Panc1 (cell line): ENCODE measurements around the gene CCDC54.

ENCODE experiments used
- CTCF ChIP-seq: fragments of 450-650 bp; IDR thresholded peaks from 2 replicates; pipeline ENCODE4 v1.5.1; 2017; ENCODE audit warnings: mild to moderate bottlenecking
- SIN3A ChIP-seq: IDR thresholded peaks from 2 replicates; pipeline ENCODE4 v1.6.1; 2012; ENCODE audit warnings: low read depth, mild to moderate bottlenecking, low read length, moderate library complexity, borderline replicate concordance; ENCODE audit not compliant: insufficient read depth
- TCF7L2 ChIP-seq: IDR thresholded peaks from 2 replicates; pipeline ENCODE4 v1.6.1; 2011; ENCODE audit warnings: mild to moderate bottlenecking, low read depth, low read length, inconsistent platforms

DNA sequence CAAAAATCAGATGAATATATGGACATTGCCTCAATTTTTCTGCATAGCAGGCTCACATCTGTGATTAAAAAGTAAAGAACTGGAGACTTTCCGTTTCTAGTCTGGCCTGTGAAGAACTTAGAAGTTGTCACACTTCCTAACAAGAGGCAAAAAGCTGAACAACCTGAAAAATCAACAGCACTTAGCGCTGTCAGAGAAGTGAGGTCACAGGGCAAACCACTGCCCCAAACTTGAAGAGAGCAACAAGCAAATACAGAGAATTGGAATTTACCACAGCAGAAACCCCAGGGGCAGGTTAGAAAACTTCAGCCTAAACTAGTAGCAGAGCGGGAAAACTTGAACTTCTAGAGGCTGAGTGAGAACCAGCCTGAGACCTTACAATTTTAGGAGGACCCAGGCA lies 38.9 kb downstream of the CCDC54 start:
- TF ChIP-seq TCF7L2: no peak
- TF ChIP-seq SIN3A: no peak
- TF ChIP-seq CTCF: no peak
